ENCODE data around the gene MROH8. TPM values are rescaled to one million over a fixed set of nuclear protein-coding genes. Genes with fewer than 3 reads are reported as not detected.

The MROH8 gene
- polyA plus RNA-seq (0.39 to 0.73 TPM (median 0.46 TPM) in 3 replicates), polyA minus RNA-seq (0.26 to 1.0 TPM (median 0.30 TPM) in 3 replicates)
- not detected for polyA plus RNA-seq (2011; ENCODE audit: low read depth)
- polyA plus RNA-seq (2011; cell fraction: cytosol; rRNA removed): 0.12 and 0.52 TPM in 2 replicates
- polyA plus RNA-seq (2011; cell fraction: nucleus; rRNA removed): 0.24 and 0.97 TPM in 2 replicates
- polyA plus RNA-seq (2012; ENCODE audit: low replicate concordance): 0.19 and 0.20 TPM in 2 replicates
- polyA minus RNA-seq (2011; cell fraction: cytosol; rRNA and poly(A)+ RNA removed): not detected
- polyA minus RNA-seq (2011; cell fraction: nucleus; rRNA and poly(A)+ RNA removed): 0.21 and 1.0 TPM in 2 replicates

GRCh38 chr20:37178839-37179682, at the start of gene MROH8, which contains the start of gene RPN2:
Gene MROH8, minus strand, starts transcription at chr20:37179548.
Gene RPN2, plus strand, starts transcription at chr20:37179330. Its CDS starts 27 bp downstream, at chr20:37179357.
- TF ChIP-seq CTCF (optimal IDR thresholded peaks at IDR 0.05 in 1 of 3, IDR thresholded peaks at IDR 0.05 in 1 of 3, conservative IDR thresholded peaks at IDR 0.05 in 1 of 3; ENCODE audit: extremely low read depth in 1 of 3, insufficient read depth in 2 of 3, low read length in 3 of 3) (no peak), EZH2 (IDR thresholded peaks at IDR 0.05; ENCODE audit: low read length) (no peak)
- peaks cover 4 to 9% of the 10 kb centered on the region in 2 experiments for H3K36me3 ChIP-seq (ENCODE audit: control insufficient read depth in 2 of 2, extremely low read depth in 1 of 2, insufficient read depth in 2 of 2, low read length in 2 of 2)
- H3K4me1 ChIP-seq (ENCODE audit: control insufficient read depth, extremely low read depth, insufficient read depth, low read length): peaks cover 10% of the 10 kb centered on the region
- no peaks in the 10 kb centered on the region for H3K9me3 ChIP-seq (ENCODE audit: control insufficient read depth, low read depth, low read length)
- peak within 1 kb of the TSS; percentile 91 for H3K27ac ChIP-seq (ENCODE audit: control insufficient read depth, insufficient read depth, low read length)
- FAIRE-seq (no peak), DNase-seq (ENCODE audit: low read depth, low spot score) (peak; percentile 73)
- peaks cover under 1% of the 10 kb centered on the region for H3K9me1 ChIP-seq (ENCODE audit: control insufficient read depth, extremely low read depth, insufficient read depth, low read length)
- H4K20me1 ChIP-seq (ENCODE audit: control insufficient read depth, extremely low read depth, insufficient read depth, low read length): peaks cover 11% of the 10 kb centered on the region
- peaks cover 46% of the 10 kb centered on the region for H3K79me2 ChIP-seq (ENCODE audit: control insufficient read depth, insufficient read depth, low read length)
- dilution Hi-C loops (cut with MboI; ENCODE audit: extremely low pct_ligation_motif_present, low sequenced_read_pairs): no loop called here
- peak within 1 kb of the TSS; percentile 94 for H3K9ac ChIP-seq (ENCODE audit: control insufficient read depth, extremely low read depth, insufficient read depth, low read length)
- H2AFZ ChIP-seq (ENCODE audit: control insufficient read depth, low read length): peak within 1 kb of the TSS; percentile 97
- peak within 1 kb of the TSS; percentile 56 to 99 (median 62) for H3K4me3 ChIP-seq (ENCODE audit: control insufficient read depth in 2 of 3, extremely low read depth in 1 of 3, insufficient read depth in 2 of 3, low read depth in 1 of 3, low read length in 3 of 3)
- H3K27me3 ChIP-seq (ENCODE audit: control insufficient read depth, extremely low read depth, insufficient read depth, low read length): no peaks in the 10 kb centered on the region
- H3K4me2 ChIP-seq (ENCODE audit: control insufficient read depth, extremely low read depth, insufficient read depth, low read depth, low read length): peak within 1 kb of the TSS; percentile 80

GRCh38 chr20:37228656-37229055, 49.3 kb upstream of the MROH8 start:
- H4K20me1 ChIP-seq (ENCODE audit: control insufficient read depth, extremely low read depth, insufficient read depth, low read length): peaks cover 3% of the 10 kb centered on the region
- no peak overlapping the region for H2AFZ ChIP-seq (ENCODE audit: control insufficient read depth, low read length)
- no peak overlapping the region for H3K9ac ChIP-seq (ENCODE audit: control insufficient read depth, extremely low read depth, insufficient read depth, low read length)
- TF ChIP-seq CTCF (optimal IDR thresholded peaks at IDR 0.05 in 1 of 3, IDR thresholded peaks at IDR 0.05 in 1 of 3, conservative IDR thresholded peaks at IDR 0.05 in 1 of 3; ENCODE audit: extremely low read depth in 1 of 3, insufficient read depth in 2 of 3, low read length in 3 of 3) (no peak), EZH2 (IDR thresholded peaks at IDR 0.05; ENCODE audit: low read length) (no peak)
- H3K4me2 ChIP-seq (ENCODE audit: control insufficient read depth, extremely low read depth, insufficient read depth, low read depth, low read length): no peak overlapping the region
- H3K4me3 ChIP-seq (ENCODE audit: control insufficient read depth in 2 of 3, extremely low read depth in 1 of 3, insufficient read depth in 2 of 3, low read depth in 1 of 3, low read length in 3 of 3): no peak overlapping the region
- no peaks in the 10 kb centered on the region for H3K27me3 ChIP-seq (ENCODE audit: control insufficient read depth, extremely low read depth, insufficient read depth, low read length)
- DNase-seq (ENCODE audit: low read depth, low spot score): no peak
- no peak overlapping the region for H3K27ac ChIP-seq (ENCODE audit: control insufficient read depth, insufficient read depth, low read length)
- H3K9me3 ChIP-seq (ENCODE audit: control insufficient read depth, low read depth, low read length): no peaks in the 10 kb centered on the region
- FAIRE-seq: no peak
- H3K79me2 ChIP-seq (ENCODE audit: control insufficient read depth, insufficient read depth, low read length): no peaks in the 10 kb centered on the region
- dilution Hi-C loops (cut with MboI; ENCODE audit: extremely low pct_ligation_motif_present, low sequenced_read_pairs): no loop called here
- peaks cover 2% of the 10 kb centered on the region for H3K9me1 ChIP-seq (ENCODE audit: control insufficient read depth, extremely low read depth, insufficient read depth, low read length)
- peaks cover 18% of the 10 kb centered on the region for H3K4me1 ChIP-seq (ENCODE audit: control insufficient read depth, extremely low read depth, insufficient read depth, low read length)
- peaks cover 33 to 66% of the 10 kb centered on the region in 2 experiments for H3K36me3 ChIP-seq (ENCODE audit: control insufficient read depth in 2 of 2, extremely low read depth in 1 of 2, insufficient read depth in 2 of 2, low read length in 2 of 2)

Data from keratinocyte (primary cell).